ENCODE data around the gene TSHZ2. TPM values are rescaled to one million over a fixed set of nuclear protein-coding genes. Genes with fewer than 3 reads are reported as not detected.

Gene TSHZ2
- total RNA-seq, 1 experiment from 2014 or later = 0.07 TPM

GRCh38 chr20:53466279-53466678, 494.1 kb downstream of the TSHZ2 start:
- CTCF ChIA-PET = no interaction called here

More at GRCh38 chr20:53466279-53466678, 494.1 kb downstream of the TSHZ2 start:
- Histone ChIP-seq H3K79me2 (ENCODE audit: insufficient read depth, low read length) (no peaks in the 10 kb centered on the region), H3K27ac (ENCODE audit: low read depth, low read length) (no peak overlapping the region), H3K4me3 (replicated peaks in 1 of 2; ENCODE audit: low read depth in 1 of 2, low read length in 2 of 2) (no peak overlapping the region), H4K20me1 (ENCODE audit: insufficient read depth) (no peaks in the 10 kb centered on the region), H3K4me1 (ENCODE audit: control insufficient read depth in 1 of 2, insufficient read depth in 2 of 2, low read length in 2 of 2) (no peaks in the 10 kb centered on the region), H3K9me3 (ENCODE audit: control insufficient read depth in 1 of 2, insufficient read depth in 1 of 2, low read depth in 1 of 2, low read length in 2 of 2) (no peaks in the 10 kb centered on the region), H3K4me2 (ENCODE audit: low read length) (no peak overlapping the region), H3K9me2 (ENCODE audit: insufficient read depth) (no peaks in the 10 kb centered on the region), H2AFZ (ENCODE audit: low read depth, low read length, poor library complexity, severe bottlenecking) (no peak overlapping the region), H3K36me3 (ENCODE audit: control insufficient read depth in 1 of 2, insufficient read depth in 2 of 2, low read length in 2 of 2) (no peaks in the 10 kb centered on the region), H3K9ac (ENCODE audit: low read length) (no peak overlapping the region), H3K27me3 (ENCODE audit: insufficient read depth, low read length) (0 out of 2 replicates have a peak, but pooled peaks cover 6% of the 10 kb centered on the region)
- intact Hi-C loops (cut with micrococcal nuclease) = no loop called here
- no peak for ATAC-seq
- TF ChIP-seq SIN3A (IDR thresholded peaks at IDR 0.05; ENCODE audit: low read depth) (no peak), YY1 (IDR thresholded peaks at IDR 0.05; ENCODE audit: extremely low read depth, insufficient replicate concordance, low read depth, low read length) (no peak), JUND (IDR thresholded peaks at IDR 0.05) (no peak), RAD21 (IDR thresholded peaks at IDR 0.05; ENCODE audit: low read depth) (no peak), ELF1 (IDR thresholded peaks at IDR 0.05; ENCODE audit: borderline replicate concordance, low read depth) (no peak), CTCF (IDR thresholded peaks at IDR 0.05 in 2 of 3, conservative IDR thresholded peaks at IDR 0.05 in 1 of 3; ENCODE audit: borderline replicate concordance in 1 of 3, insufficient read depth in 1 of 3, low read depth in 2 of 3, low read length in 2 of 3) (no peak), REST (IDR thresholded peaks at IDR 0.05; ENCODE audit: low read depth) (no peak)
- RAD21 ChIA-PET (ENCODE audit: low non-redundant PET in 1 of 2, low total read pairs in 2 of 2, uncharacterized antibody in 2 of 2, unreplicated experiment in 2 of 2) = no interaction called here
- DNase-seq (ENCODE audit: low read depth, low spot score) = no peak
- POLR2A ChIA-PET = no interaction called here
- no TSS peak for BruUV-seq (replicated peaks)

All from HCT116 (cell line).